Mesendoderm (in vitro differentiated cells): ENCODE results near the gene NSG2.

ENCODE experiments used
- DNase-seq: peaks from one replicate; pipeline ENCODE4 v3.0.0; 2013
- H2AK5ac ChIP-seq: 2 replicates; pipeline ENCODE4 v1.6.1; 2013; ENCODE audit warnings: low read length, inconsistent platforms
- H2BK120ac ChIP-seq: 2 replicates; pipeline ENCODE4 v1.6.1; 2013; ENCODE audit warnings: low read depth, mild to moderate bottlenecking, low read length, moderate library complexity, mixed read lengths
- H2BK15ac ChIP-seq: replicated peaks from 2 replicates; pipeline ENCODE4 v1.6.1; 2013; ENCODE audit warnings: low read depth, mild to moderate bottlenecking, moderate library complexity
- H2BK5ac ChIP-seq: 2 replicates; pipeline ENCODE4 v1.6.1; 2013; ENCODE audit warnings: low read length, inconsistent platforms
- H3K18ac ChIP-seq: 2 replicates; pipeline ENCODE4 v1.6.1; 2013; ENCODE audit warnings: mild to moderate bottlenecking, low read length, mixed read lengths
- H3K23ac ChIP-seq: one replicate; pipeline ENCODE4 v1.6.1; 2013; ENCODE audit warnings: low read length
- H3K27ac ChIP-seq: 2 replicates; pipeline ENCODE4 v1.5.1; 2013; ENCODE audit warnings: low read depth, mild to moderate bottlenecking, inconsistent platforms, low read length, moderate library complexity
- H3K27me3 ChIP-seq: 2 replicates; pipeline ENCODE4 v1.6.1; 2013; ENCODE audit warnings: low read length, control low read depth, mild to moderate bottlenecking, inconsistent platforms; ENCODE audit not compliant: insufficient read depth, poor library complexity
- H3K36me3 ChIP-seq: 2 replicates; pipeline ENCODE4 v1.6.1; 2013; ENCODE audit warnings: low read length, inconsistent platforms; ENCODE audit not compliant: control insufficient read depth, insufficient read depth
- H3K4ac ChIP-seq: one replicate; pipeline ENCODE4 v1.6.1; 2013; ENCODE audit warnings: low read depth, mild to moderate bottlenecking, low read length, moderate library complexity
- H3K4me1 ChIP-seq: 2 replicates; pipeline ENCODE4 v1.6.1; 2013; ENCODE audit warnings: low read depth, low read length, inconsistent platforms; ENCODE audit not compliant: control insufficient read depth
- H3K4me2 ChIP-seq: 2 replicates; pipeline ENCODE4 v1.6.1; 2013; ENCODE audit warnings: low read length
- H3K4me3 ChIP-seq: 2 replicates; pipeline ENCODE4 v1.5.1; 2013; ENCODE audit warnings: mild to moderate bottlenecking, low read length
- H3K56ac ChIP-seq: one replicate; pipeline ENCODE4 v1.6.1; 2013; ENCODE audit warnings: low read length
- H3K79me1 ChIP-seq: 2 replicates; pipeline ENCODE4 v1.6.1; 2013; ENCODE audit warnings: low read length, inconsistent platforms
- H3K79me2 ChIP-seq: 2 replicates; pipeline ENCODE4 v1.6.1; 2013; ENCODE audit warnings: mild to moderate bottlenecking, low read length; ENCODE audit not compliant: control insufficient read depth, insufficient read depth
- H3K9ac ChIP-seq: 2 replicates; pipeline ENCODE4 v1.6.1; 2013; ENCODE audit warnings: low read length, inconsistent platforms
- H4K5ac ChIP-seq: one replicate; pipeline ENCODE4 v1.6.1; 2013; ENCODE audit warnings: low read length
- H4K8ac ChIP-seq: one replicate; pipeline ENCODE4 v1.6.1; 2013; ENCODE audit warnings: low read depth, mild to moderate bottlenecking, control low read depth, low read length, moderate library complexity
- WGBS: extraction: QIAGEN DNeasy Blood & Tissue Kit; methylation state at CpG from one replicate; pipeline ENCODE4 v1.1.7; 2013; ENCODE audit warnings: low lambda C conversion rate, missing lambda C conversion rate; ENCODE audit not compliant: insufficient coverage; ENCODE audit errors: extremely low coverage; 5-methylcytosine and 5-hydroxymethylcytosine counted together

Gene NSG2

GRCh38 chr5:174053905-174054304, 8.4 kb downstream of the NSG2 start:
- Histone ChIP-seq H2AK5ac (no peak overlapping the region), H3K18ac (no peak overlapping the region), H3K4ac (no peak overlapping the region), H3K56ac (no peak overlapping the region), H3K36me3 (no peaks in the 10 kb centered on the region), H3K23ac (no peak overlapping the region), H2BK15ac (no peak overlapping the region), H3K4me1 (no peaks in the 10 kb centered on the region), H3K79me2 (no peaks in the 10 kb centered on the region), H4K8ac (no peak overlapping the region), H2BK120ac (no peak overlapping the region), H3K4me2 (no peak overlapping the region), H3K9ac (no peak overlapping the region), H3K27ac (no peak overlapping the region), H3K79me1 (no peaks in the 10 kb centered on the region), H3K27me3 (no peaks in the 10 kb centered on the region), H2BK5ac (no peak overlapping the region), H3K4me3 (no peak overlapping the region), H4K5ac (no peak overlapping the region)
- WGBS, result no CpG with 5 or more reads among the region's 3 CpGs
- DNase-seq, result no peak

- no peaks in the 10 kb centered on the region for H3K79me2 ChIP-seq
- no peak overlapping the region for H3K4me2 ChIP-seq
- H3K4ac ChIP-seq, result no peak overlapping the region
- no peak overlapping the region for H4K5ac ChIP-seq
- H3K27ac ChIP-seq, result no peak overlapping the region
- no peak overlapping the region for H3K56ac ChIP-seq
- H3K79me1 ChIP-seq, result no peaks in the 10 kb centered on the region
- H2BK15ac ChIP-seq, result no peak overlapping the region
- no peaks in the 10 kb centered on the region for H3K4me1 ChIP-seq
- H2AK5ac ChIP-seq, result no peak overlapping the region
- no peak overlapping the region for H3K18ac ChIP-seq
- no peaks in the 10 kb centered on the region for H3K27me3 ChIP-seq
- H2BK120ac ChIP-seq, result no peak overlapping the region
- no peak overlapping the region for H3K23ac ChIP-seq
- no CpG with 5 or more reads among the region's 4 CpGs for WGBS
- H3K36me3 ChIP-seq, result no peaks in the 10 kb centered on the region
- H3K4me3 ChIP-seq, result no peak overlapping the region
- no peak overlapping the region for H3K9ac ChIP-seq
- no peak overlapping the region for H2BK5ac ChIP-seq
- DNase-seq, result no peak
- no peak overlapping the region for H4K8ac ChIP-seq
These were observed 10.8 kb downstream of the NSG2 start for GRCh38 chr5:174056064-174056847.

GRCh38 chr5:174057206-174057605, 11.7 kb downstream of the NSG2 start:
- Histone ChIP-seq H2AK5ac (no peak overlapping the region), H2BK120ac (no peak overlapping the region), H3K79me2 (no peaks in the 10 kb centered on the region), H3K4me1 (no peaks in the 10 kb centered on the region), H2BK5ac (no peak overlapping the region), H3K79me1 (no peaks in the 10 kb centered on the region), H3K36me3 (no peaks in the 10 kb centered on the region), H3K27me3 (no peaks in the 10 kb centered on the region), H2BK15ac (no peak overlapping the region), H3K9ac (no peak overlapping the region), H4K5ac (no peak overlapping the region), H3K18ac (no peak overlapping the region), H3K23ac (no peak overlapping the region), H3K27ac (no peak overlapping the region), H3K4ac (no peak overlapping the region), H3K4me3 (no peak overlapping the region), H3K4me2 (no peak overlapping the region), H3K56ac (no peak overlapping the region), H4K8ac (no peak overlapping the region)
- DNase-seq, result no peak
- WGBS, result no CpG with 5 or more reads among the region's 6 CpGs

GRCh38 chr5:174058433-174059122, 13.1 kb downstream of the NSG2 start:
- H2BK5ac ChIP-seq, result no peak overlapping the region
- H3K23ac ChIP-seq, result no peak overlapping the region
- no peaks in the 10 kb centered on the region for H3K27me3 ChIP-seq
- no peak overlapping the region for H3K27ac ChIP-seq
- no peak for DNase-seq
- H4K5ac ChIP-seq, result no peak overlapping the region
- no peaks in the 10 kb centered on the region for H3K79me1 ChIP-seq
- no CpG with 5 or more reads among the region's 2 CpGs for WGBS
- H3K18ac ChIP-seq, result no peak overlapping the region
- no peak overlapping the region for H2BK15ac ChIP-seq
- no peak overlapping the region for H3K9ac ChIP-seq
- H3K56ac ChIP-seq, result no peak overlapping the region
- H3K4me2 ChIP-seq, result no peak overlapping the region
- no peak overlapping the region for H3K4ac ChIP-seq
- H2BK120ac ChIP-seq, result no peak overlapping the region
- no peak overlapping the region for H2AK5ac ChIP-seq
- H4K8ac ChIP-seq, result no peak overlapping the region
- H3K36me3 ChIP-seq, result no peaks in the 10 kb centered on the region
- H3K4me1 ChIP-seq, result no peaks in the 10 kb centered on the region
- no peak overlapping the region for H3K4me3 ChIP-seq
- H3K79me2 ChIP-seq, result no peaks in the 10 kb centered on the region

- Histone ChIP-seq H3K27ac (no peak overlapping the region), H3K27me3 (no peaks in the 10 kb centered on the region), H4K8ac (no peak overlapping the region), H3K36me3 (no peaks in the 10 kb centered on the region), H3K56ac (no peak overlapping the region), H4K5ac (no peak overlapping the region), H2BK15ac (no peak overlapping the region), H3K4me2 (no peak overlapping the region), H3K4me3 (no peak overlapping the region), H3K9ac (no peak overlapping the region), H2BK120ac (no peak overlapping the region), H2BK5ac (no peak overlapping the region), H3K4ac (no peak overlapping the region), H3K79me2 (no peaks in the 10 kb centered on the region), H3K4me1 (no peaks in the 10 kb centered on the region), H3K23ac (no peak overlapping the region), H3K79me1 (no peaks in the 10 kb centered on the region), H2AK5ac (no peak overlapping the region), H3K18ac (no peak overlapping the region)
- DNase-seq, result no peak
- no CpG with 5 or more reads among the region's 1 CpG for WGBS
These were observed 13.7 kb downstream of the NSG2 start for GRCh38 chr5:174059247-174059646.
